Neutrophil (primary cell): ENCODE measurements around the gene ENPP7.

Experiments used
- H3K27ac ChIP-seq: fragments of 200-600 bp; sonication (generic); 2 replicates; pipeline ENCODE4 v1.5.1; 2016; ENCODE audit warnings: mild to moderate bottlenecking, moderate library complexity
- H3K27me3 ChIP-seq: fragments of 200-600 bp; sonication (generic); 2 replicates; pipeline ENCODE4 v1.6.0; 2016; ENCODE audit warnings: mild to moderate bottlenecking
- H3K36me3 ChIP-seq: fragments of 200-600 bp; sonication (generic); 2 replicates; pipeline ENCODE4 v1.5.1; 2017
- H3K4me1 ChIP-seq, 2 experiments: fragments of 200-600 bp in 1 of 2; sonication (generic) in 1 of 2; 1 replicate in 1 of 2; 2 replicates in 1 of 2; pipeline versions ENCODE4 v1.5.1 to v1.6.1; 2013 to 2016; ENCODE audit warnings: low read depth in 1 of 2, low read length in 1 of 2, mild to moderate bottlenecking in 1 of 2, moderate library complexity in 1 of 2; ENCODE audit not compliant: control insufficient read depth in 1 of 2, insufficient read depth in 1 of 2
- H3K4me3 ChIP-seq, 2 experiments: fragments of 200-600 bp in 1 of 2; sonication (generic) in 1 of 2; 1 replicate in 1 of 2; 2 replicates in 1 of 2; pipeline ENCODE4 v1.5.1; 2013 to 2016; ENCODE audit warnings: low read depth in 1 of 2, low read length in 1 of 2, mild to moderate bottlenecking in 1 of 2, moderate library complexity in 1 of 2
- H3K9me3 ChIP-seq: fragments of 200-600 bp; sonication (generic); 2 replicates; pipeline ENCODE4 v1.5.1; 2016
- TF ChIP-seq, protein P1 (sequence below): fragments of 200-600 bp; sonication (generic); IDR thresholded peaks from 2 replicates; pipeline ENCODE4 v1.5.1; 2016; ENCODE audit warnings: antibody characterized with exemption

ENPP7 gene

DNA sequence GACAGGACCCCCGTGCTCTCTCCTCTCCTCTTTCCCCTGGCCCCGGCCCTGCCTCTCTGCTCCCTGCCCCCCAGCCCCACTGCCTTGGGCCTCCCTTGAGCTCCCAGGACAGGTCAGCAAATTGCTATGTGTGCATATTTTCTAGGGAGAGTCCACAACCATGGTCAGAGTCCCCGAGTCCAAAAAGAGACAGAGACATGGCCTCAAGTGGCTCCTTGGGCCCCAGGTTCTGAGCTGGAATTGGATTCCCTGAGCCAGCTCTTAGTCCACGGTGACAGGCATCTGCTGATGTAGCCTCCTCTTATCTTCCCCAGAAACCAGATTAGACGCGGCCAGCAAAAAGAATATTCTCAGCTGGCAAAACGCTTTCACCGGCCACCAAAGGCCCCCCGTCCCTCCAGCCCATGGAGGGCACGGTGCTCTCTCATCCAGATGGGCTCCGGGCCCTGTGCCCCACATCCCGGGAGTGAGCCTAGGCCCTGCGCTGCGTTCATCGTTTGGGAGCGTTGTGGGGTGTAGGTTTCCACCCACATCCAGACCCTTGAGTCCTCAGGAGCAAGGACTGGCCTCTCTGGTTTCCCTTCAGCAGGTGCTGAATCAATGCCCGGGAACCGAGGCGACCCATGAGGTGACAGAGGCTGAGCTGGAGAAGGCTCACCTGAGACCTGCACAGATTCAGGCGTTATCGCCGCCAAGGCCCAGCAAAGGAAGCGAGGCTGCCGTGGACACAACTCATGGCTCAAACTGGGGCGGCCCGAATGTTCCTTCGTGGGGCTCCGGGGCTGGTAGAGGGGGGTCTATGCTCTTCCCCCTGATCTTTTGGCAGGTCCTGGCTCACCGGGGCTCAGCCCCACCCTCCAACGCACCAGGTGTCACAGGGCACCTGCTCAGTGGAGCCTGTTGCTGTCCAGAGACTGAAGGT, 16.3 kb upstream of the ENPP7 start:
- no peaks in the 10 kb centered on the region for H3K36me3 ChIP-seq
- TF ChIP-seq, protein P1, sequence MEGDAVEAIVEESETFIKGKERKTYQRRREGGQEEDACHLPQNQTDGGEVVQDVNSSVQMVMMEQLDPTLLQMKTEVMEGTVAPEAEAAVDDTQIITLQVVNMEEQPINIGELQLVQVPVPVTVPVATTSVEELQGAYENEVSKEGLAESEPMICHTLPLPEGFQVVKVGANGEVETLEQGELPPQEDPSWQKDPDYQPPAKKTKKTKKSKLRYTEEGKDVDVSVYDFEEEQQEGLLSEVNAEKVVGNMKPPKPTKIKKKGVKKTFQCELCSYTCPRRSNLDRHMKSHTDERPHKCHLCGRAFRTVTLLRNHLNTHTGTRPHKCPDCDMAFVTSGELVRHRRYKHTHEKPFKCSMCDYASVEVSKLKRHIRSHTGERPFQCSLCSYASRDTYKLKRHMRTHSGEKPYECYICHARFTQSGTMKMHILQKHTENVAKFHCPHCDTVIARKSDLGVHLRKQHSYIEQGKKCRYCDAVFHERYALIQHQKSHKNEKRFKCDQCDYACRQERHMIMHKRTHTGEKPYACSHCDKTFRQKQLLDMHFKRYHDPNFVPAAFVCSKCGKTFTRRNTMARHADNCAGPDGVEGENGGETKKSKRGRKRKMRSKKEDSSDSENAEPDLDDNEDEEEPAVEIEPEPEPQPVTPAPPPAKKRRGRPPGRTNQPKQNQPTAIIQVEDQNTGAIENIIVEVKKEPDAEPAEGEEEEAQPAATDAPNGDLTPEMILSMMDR: no peak
- H3K9me3 ChIP-seq: no peaks in the 10 kb centered on the region
- no peaks in the 10 kb centered on the region for H3K4me1 ChIP-seq
- H3K27me3 ChIP-seq: peaks cover 19% of the 10 kb centered on the region
- no peak overlapping the region for H3K27ac ChIP-seq
- no peak overlapping the region for H3K4me3 ChIP-seq

- no peak overlapping the region for H3K27ac ChIP-seq
- H3K4me3 ChIP-seq: no peak overlapping the region
- no peaks in the 10 kb centered on the region for H3K36me3 ChIP-seq
- H3K4me1 ChIP-seq: no peaks in the 10 kb centered on the region
- no peaks in the 10 kb centered on the region for H3K9me3 ChIP-seq
- peaks cover 19% of the 10 kb centered on the region for H3K27me3 ChIP-seq
- TF ChIP-seq, protein P1: no peak
Observed at GRCh38 chr17:79715098-79715942, 15.4 kb upstream of the ENPP7 start.

DNA sequence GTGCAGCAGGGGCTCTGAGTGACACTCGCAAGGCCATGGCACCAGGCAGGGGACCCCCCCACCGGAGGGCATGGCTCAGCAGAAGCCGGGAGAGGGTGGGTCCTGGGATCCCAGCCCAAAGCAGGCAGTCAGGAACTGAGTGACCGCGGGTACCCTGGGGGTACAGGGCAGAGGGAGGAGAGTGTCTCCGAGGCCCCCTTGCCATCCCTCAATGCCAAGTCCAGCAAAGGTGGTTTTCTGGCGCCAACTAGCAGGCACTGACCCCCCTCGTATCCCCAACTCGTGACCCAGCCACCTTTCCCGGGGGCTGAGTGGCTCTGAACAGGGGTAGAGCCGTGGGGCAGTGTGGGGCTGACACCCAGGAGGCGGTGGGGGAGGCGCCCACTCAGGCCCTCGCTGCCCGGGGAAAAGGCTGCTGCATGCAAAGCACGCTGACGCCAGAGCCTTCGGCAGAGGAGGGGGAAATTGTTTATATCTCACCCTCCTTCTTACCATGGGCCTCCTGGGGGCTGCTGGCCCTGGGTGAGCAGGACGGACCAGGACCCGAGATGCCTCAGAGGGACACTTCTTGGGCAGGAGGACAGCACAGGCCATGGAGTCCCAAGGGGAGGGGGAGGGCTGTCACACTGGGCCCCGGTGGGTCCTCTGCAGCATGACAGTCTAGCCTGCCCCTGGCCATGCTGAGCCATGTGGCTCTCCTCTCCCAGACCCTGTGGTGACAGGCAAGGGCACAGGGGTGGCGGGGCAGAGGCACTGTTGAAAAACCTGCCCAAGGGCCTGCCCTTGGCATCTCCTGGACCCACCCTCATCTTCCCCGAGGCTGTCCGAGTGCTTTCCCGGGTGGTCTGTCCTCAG, 14.6 kb upstream of the ENPP7 start:
- H3K4me3 ChIP-seq: no peak overlapping the region
- TF ChIP-seq, protein P1: no peak
- no peaks in the 10 kb centered on the region for H3K9me3 ChIP-seq
- no peak overlapping the region for H3K27ac ChIP-seq
- H3K27me3 ChIP-seq: peaks cover 19% of the 10 kb centered on the region
- no peaks in the 10 kb centered on the region for H3K36me3 ChIP-seq
- no peaks in the 10 kb centered on the region for H3K4me1 ChIP-seq

DNA sequence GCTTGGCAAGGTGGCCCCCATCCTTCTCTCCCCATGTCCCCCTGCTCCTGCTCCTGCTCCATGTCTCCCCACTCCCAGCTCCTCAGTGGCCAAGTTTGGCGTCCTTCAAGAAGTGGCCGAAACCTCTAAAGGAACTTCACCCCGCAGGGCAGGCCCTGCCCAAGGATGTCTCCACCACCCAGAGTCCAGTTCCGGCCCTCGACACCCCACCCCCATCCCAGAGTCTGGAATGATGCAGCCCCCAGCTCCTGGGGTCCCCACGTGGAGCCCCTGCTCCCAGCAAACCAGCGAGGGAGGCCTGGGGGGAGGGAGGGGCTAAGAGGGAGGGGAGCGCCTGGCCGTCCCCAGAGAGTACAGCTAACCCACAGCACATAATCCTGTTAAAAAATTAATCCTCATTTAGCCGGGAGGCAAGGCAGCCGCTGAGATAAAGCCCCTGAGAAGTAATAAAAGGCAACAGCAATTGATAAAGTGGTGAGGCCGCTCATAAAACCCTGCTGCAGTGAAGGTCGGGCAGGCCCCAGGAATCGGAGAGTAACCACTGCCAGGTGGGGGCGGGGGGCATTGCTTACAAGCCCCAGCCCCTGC, 9.9 kb upstream of the ENPP7 start:
- H3K4me3 ChIP-seq: no peak overlapping the region
- H3K36me3 ChIP-seq: no peaks in the 10 kb centered on the region
- H3K4me1 ChIP-seq: no peaks in the 10 kb centered on the region
- TF ChIP-seq, protein P1: no peak
- H3K27ac ChIP-seq: no peak overlapping the region
- no peaks in the 10 kb centered on the region for H3K27me3 ChIP-seq
- H3K9me3 ChIP-seq: no peaks in the 10 kb centered on the region
